AG04450 (cell line): ENCODE results near the gene OPN4. TPM values are rescaled to one million over a fixed set of nuclear protein-coding genes. Genes with fewer than 3 reads are reported as not detected.

ENCODE experiments used
- CTCF ChIA-PET: fragments of 300-600, 350-600 bp; formaldehyde crosslinking; extraction: SDS; loops from one replicate; lab custom pipeline; 2022; ENCODE audit warnings: antibody characterized with exemption, inconsistent platforms; lab: Charles Lee
- POLR2A ChIA-PET: fragments of 350-600 bp; formaldehyde crosslinking; extraction: SDS; loops from one replicate; lab custom pipeline; 2021; ENCODE audit warnings: antibody characterized with exemption, inconsistent platforms; lab: Yijun Ruan, JAX
- DNase-seq: peaks from one replicate; pipeline ENCODE4 v3.0.0-alpha.2; 2011; ENCODE audit warnings: low read depth, low spot score
- H3K27ac ChIP-seq: one replicate; pipeline ENCODE4 v1.5.1; 2012; ENCODE audit warnings: low read depth, low read length, control low read depth
- H3K27me3 ChIP-seq: one replicate; pipeline ENCODE4 v1.6.0; 2012; ENCODE audit warnings: low read length; ENCODE audit not compliant: control insufficient read depth, insufficient read depth
- H3K4me3 ChIP-seq: 2 replicates; pipeline ENCODE4 v1.5.1; 2011; ENCODE audit warnings: mild to moderate bottlenecking, low read depth, low read length, control low read depth
- H3K9me3 ChIP-seq: 2 replicates; pipeline ENCODE4 v1.5.1; 2012; ENCODE audit warnings: low read length; ENCODE audit not compliant: control insufficient read depth, insufficient read depth
- polyA plus RNA-seq: library from polyadenylated mRNA; depleted of rRNA; stranded (reverse); fragments of >200 nt; gene quantifications from 2 replicates; pipeline ENCODE4 v1.2.3, GENCODE V29; 2011; rRNA removed
- TF ChIP-seq, protein P1 (sequence below): IDR thresholded peaks from 2 replicates; pipeline ENCODE4 v1.5.1; 2011; ENCODE audit warnings: low read depth, low read length, control low read depth, inconsistent platforms

The OPN4 gene
- polyA plus RNA-seq, 1 experiment: not detected

DNA sequence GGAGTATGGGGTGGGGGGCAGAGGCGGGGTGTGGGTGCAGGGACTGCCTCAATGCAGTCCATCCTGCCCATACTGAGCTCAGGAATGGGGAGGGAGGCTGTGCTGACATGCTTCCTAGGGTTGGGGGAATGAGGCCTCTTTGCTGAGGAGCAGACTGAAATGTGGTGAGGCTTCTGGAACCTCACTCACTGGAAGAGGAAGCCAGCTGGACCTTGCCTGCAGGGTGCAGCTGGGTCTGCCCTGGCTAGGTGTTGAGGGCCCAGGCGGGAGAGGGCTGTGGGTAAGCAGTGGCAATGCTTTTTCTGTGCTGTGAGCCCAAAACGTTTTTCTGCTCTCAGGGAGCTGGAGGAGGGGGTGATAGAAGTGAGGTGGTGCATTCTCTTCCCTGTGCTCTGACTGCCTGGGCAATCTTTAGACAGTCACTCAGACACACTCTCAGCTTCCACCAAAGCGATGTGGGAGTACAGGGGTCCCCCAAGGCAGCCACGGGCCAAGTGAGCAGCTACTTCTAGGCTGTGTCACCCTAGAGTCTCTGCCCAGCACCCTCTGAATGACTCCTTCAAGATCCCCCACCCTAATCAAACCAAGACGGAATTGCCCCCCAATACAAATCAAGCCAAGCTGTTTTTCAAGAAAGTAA, 60.9 kb downstream of the OPN4 start:
- ChIA-PET CTCF (interaction anchor here (0.9 to 2.1 kb wide), 2 partner anchors 22 to 224 kb away, joined by 3 to 16 read pairs; no protein-coding TSS in a partner anchor), POLR2A (interaction anchor here (1.2 kb wide), 1 partner anchor 40 kb away, joined by 3 read pairs; the partner anchor contains the start of gene BMPR1A)
- Histone ChIP-seq H3K9me3 (peaks cover 4% of the 10 kb centered on the region; the same call in 1 of the 2 replicates), H3K4me3 (no peak overlapping the region), H3K27ac (no peak overlapping the region), H3K27me3 (no peaks in the 10 kb centered on the region)
- DNase-seq: no peak
- TF ChIP-seq, protein P1, sequence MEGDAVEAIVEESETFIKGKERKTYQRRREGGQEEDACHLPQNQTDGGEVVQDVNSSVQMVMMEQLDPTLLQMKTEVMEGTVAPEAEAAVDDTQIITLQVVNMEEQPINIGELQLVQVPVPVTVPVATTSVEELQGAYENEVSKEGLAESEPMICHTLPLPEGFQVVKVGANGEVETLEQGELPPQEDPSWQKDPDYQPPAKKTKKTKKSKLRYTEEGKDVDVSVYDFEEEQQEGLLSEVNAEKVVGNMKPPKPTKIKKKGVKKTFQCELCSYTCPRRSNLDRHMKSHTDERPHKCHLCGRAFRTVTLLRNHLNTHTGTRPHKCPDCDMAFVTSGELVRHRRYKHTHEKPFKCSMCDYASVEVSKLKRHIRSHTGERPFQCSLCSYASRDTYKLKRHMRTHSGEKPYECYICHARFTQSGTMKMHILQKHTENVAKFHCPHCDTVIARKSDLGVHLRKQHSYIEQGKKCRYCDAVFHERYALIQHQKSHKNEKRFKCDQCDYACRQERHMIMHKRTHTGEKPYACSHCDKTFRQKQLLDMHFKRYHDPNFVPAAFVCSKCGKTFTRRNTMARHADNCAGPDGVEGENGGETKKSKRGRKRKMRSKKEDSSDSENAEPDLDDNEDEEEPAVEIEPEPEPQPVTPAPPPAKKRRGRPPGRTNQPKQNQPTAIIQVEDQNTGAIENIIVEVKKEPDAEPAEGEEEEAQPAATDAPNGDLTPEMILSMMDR: no peak

DNA sequence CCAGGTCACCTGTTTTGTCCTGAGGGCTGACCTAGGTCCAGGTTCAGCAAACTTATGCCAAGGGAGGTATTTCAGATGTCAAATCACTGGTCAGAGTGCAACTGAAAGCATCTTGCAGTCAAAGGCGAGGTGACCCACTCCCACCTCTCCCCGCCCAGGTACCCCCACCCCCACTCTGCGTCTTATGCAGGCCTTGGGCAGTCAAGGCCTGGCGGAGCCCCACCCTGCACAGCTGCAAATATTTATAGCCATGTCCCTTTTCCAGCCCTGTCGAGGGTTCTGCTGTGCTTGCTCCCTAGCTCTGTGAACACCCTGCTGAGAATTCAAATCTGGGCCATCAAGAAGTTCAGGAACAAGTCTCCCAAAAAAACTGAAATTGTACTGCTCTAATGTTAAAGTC, 61.5 kb downstream of the OPN4 start:
- no peak overlapping the region for H3K4me3 ChIP-seq
- no peaks in the 10 kb centered on the region; the same call in 1 of the 2 replicates for H3K9me3 ChIP-seq
- H3K27ac ChIP-seq: no peak overlapping the region
- H3K27me3 ChIP-seq: no peaks in the 10 kb centered on the region
- ChIA-PET POLR2A (interaction anchor here (1.2 kb wide), 1 partner anchor 40 kb away, joined by 3 read pairs; the partner anchor contains the start of gene BMPR1A), CTCF (interaction anchor here (0.9 to 2.1 kb wide), 2 partner anchors 22 to 223 kb away, joined by 3 to 16 read pairs; no protein-coding TSS in a partner anchor)
- TF ChIP-seq, protein P1: no peak
- no peak for DNase-seq

Other genes with a start within 250 kb of the OPN4 start
- gene WAPL, start 132.8 kb upstream of the OPN4 start, polyA plus RNA-seq: 20.0 and 24.5 TPM in 2 replicates
- 0.46 and 0.60 TPM in 2 replicates for gene LDB3, start 14.0 kb downstream of the OPN4 start, polyA plus RNA-seq
- gene BMPR1A, start 102.1 kb downstream of the OPN4 start, polyA plus RNA-seq: 32.7 and 41.9 TPM in 2 replicates